ENCODE results near the gene DCLK2.

DNA sequence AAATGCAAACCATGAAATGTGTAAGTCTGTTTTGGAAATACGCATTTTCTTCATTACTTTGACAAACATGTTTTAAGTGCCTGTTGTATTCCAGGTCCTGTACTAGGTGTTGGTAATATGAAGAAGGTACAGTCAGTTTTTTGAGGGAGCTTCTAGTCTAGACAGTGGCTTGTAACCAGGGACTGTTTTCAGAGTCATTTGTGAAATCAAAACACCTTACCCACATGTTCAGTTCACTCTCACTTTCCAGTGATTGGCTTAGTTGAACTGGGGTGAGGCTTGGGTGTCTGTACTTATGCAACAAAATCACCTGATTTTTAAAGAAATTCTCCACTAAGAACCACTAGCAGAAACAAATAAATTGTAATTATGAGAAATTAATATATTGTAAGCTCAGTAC is 16.4 kb downstream of the DCLK2 start:
- no peak for TF ChIP-seq CTCF (conservative IDR thresholded peaks at IDR 0.05; ENCODE audit: low read length)
- no peak for TF ChIP-seq EZH2phosphoT487 (IDR thresholded peaks at IDR 0.05; ENCODE audit: borderline replicate concordance, low read depth, low read length)

Measured in OCI-LY7 (cell line).